Measurements from ENCODE around the gene MAGI2. TPM values are rescaled to one million over a fixed set of nuclear protein-coding genes. Genes with fewer than 3 reads are reported as not detected.

Gene MAGI2
- total RNA-seq, 1 experiment from 2014 or later: 0.56 TPM

GRCh38 chr7:78765943-78766729 lies 687.3 kb downstream of the MAGI2 start:
- no peak for DNase-seq
- H3K9me3 ChIP-seq: no peaks in the 10 kb centered on the region
- H3K27me3 ChIP-seq: no peaks in the 10 kb centered on the region

DNA sequence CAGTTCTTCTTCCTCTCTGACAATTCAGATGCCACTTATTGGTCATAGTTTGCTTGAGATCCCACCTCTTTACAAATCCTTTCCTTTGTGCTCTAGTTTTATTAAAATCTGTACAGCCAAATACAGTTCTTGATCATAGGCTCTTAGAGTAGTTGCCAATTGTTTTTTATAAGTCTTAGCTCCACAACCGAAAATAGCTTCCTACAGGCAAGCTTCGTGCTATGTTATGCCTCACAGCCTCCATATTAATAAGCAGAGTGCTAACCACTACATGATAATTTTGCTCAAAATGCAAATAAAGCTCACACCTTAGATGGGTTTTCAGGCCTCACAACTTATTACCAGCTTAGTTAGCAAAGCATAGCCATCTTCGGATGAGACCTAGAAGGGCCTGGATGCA lies 688.9 kb downstream of the MAGI2 start:
- H3K27me3 ChIP-seq: no peaks in the 10 kb centered on the region
- DNase-seq: no peak
- no peaks in the 10 kb centered on the region for H3K9me3 ChIP-seq
- no peak overlapping the region for H3K4me3 ChIP-seq
- no peaks in the 10 kb centered on the region for H3K36me3 ChIP-seq

More at GRCh38 chr7:78765943-78766729, 687.3 kb downstream of the MAGI2 start:
- no peaks in the 10 kb centered on the region for H3K36me3 ChIP-seq
- H3K4me3 ChIP-seq: no peak overlapping the region

DNA sequence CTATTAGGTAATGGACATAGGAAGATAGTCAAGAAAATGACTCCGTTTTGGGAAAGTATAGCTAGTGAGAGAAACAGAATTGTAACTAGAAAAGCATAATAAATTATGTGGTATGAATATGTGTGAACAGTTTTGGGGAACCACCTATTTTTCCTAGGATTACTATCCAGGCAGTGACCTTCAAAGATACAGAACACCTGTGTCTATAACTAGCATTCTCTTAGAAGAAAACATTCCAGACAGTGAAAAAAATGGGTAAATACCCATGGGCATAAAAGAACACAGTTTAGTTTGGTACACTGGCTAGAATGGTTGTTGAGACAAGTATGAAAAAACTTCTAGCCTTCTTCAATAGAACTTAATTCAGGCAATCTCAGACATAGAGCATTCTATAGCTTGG lies 690.8 kb downstream of the MAGI2 start:
- Histone ChIP-seq H3K9me3 (no peaks in the 10 kb centered on the region), H3K4me3 (no peak overlapping the region), H3K27me3 (no peaks in the 10 kb centered on the region), H3K36me3 (no peaks in the 10 kb centered on the region)
- no peak for DNase-seq

DNA sequence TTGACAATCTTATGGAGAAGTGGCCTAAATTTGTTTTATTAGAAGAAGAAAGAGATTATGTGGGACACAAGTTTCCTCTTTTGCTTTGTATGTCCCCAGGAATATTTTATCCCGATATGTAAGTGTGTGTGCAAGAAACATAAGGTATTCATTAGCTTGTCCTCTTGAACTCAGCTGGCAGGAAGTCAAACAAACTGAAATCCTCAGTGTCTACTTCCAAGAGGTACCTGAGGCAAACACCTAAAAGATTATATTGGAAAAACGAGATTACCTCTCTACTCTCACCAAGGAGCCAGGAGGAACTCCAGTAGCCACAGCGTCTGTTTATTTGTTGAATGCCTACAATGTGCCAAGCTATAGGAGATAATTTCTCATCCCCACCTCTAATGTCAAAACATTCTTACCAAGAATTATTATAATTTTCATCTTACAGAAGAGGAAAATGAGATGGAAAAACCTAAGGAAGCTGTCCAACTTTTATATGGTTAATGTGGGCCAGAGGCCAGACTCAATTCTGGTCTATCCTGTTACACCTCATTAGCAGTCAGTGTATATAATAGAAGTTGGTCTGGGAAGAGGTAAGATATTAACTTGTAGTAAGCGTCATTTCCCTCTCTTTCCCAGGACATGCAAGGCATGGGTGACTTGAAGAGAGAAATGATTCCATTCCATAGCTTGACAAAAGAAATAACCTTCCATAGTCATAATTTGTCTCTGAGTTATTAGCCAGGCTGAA lies 692.7 kb downstream of the MAGI2 start:
- no peaks in the 10 kb centered on the region for H3K36me3 ChIP-seq

GRCh38 chr7:78752554-78752953 lies 700.9 kb downstream of the MAGI2 start:
- H3K27me3 ChIP-seq: no peaks in the 10 kb centered on the region
- H3K4me3 ChIP-seq: no peak overlapping the region
- DNase-seq: no peak
- H3K9me3 ChIP-seq: no peaks in the 10 kb centered on the region
- H3K36me3 ChIP-seq: no peaks in the 10 kb centered on the region

More for the DNA sequence above, 692.7 kb downstream of the MAGI2 start:
- Histone ChIP-seq H3K27me3 (no peaks in the 10 kb centered on the region), H3K9me3 (no peaks in the 10 kb centered on the region), H3K4me3 (no peak overlapping the region)
- no peak for DNase-seq

DNA sequence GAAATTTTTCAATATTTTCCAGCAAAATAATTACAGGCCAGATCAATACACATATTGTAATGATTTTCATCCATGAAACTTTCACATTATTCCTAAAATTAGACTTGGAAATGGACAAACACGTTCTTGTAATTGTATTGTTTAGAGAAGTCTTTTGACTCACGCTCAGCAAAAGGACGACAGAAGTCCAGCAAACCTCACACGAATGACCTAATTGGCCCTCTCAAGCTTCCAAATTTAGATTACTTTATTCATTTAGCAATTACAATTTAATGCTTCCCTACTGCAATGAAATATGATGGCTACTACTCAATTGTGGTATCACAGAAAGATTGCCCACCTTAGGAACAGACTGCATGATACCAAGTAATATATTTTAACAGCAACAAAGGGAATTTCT lies 702.2 kb downstream of the MAGI2 start:
- H3K36me3 ChIP-seq: no peaks in the 10 kb centered on the region
- H3K27me3 ChIP-seq: no peaks in the 10 kb centered on the region
- no peak overlapping the region for H3K4me3 ChIP-seq
- no peak for DNase-seq
- H3K9me3 ChIP-seq: no peaks in the 10 kb centered on the region

- Histone ChIP-seq H3K4me3 (no peak overlapping the region), H3K36me3 (no peaks in the 10 kb centered on the region), H3K9me3 (no peaks in the 10 kb centered on the region), H3K27me3 (no peaks in the 10 kb centered on the region)
- DNase-seq: no peak
Observed at GRCh38 chr7:78749052-78749746, 704.3 kb downstream of the MAGI2 start.

- DNase-seq: no peak
- Histone ChIP-seq H3K36me3 (no peaks in the 10 kb centered on the region), H3K4me3 (no peak overlapping the region), H3K9me3 (no peaks in the 10 kb centered on the region), H3K27me3 (no peaks in the 10 kb centered on the region)
Observed at GRCh38 chr7:78747592-78747991, 705.9 kb downstream of the MAGI2 start.

- no peak overlapping the region for H3K4me3 ChIP-seq
- no peaks in the 10 kb centered on the region for H3K9me3 ChIP-seq
- DNase-seq: no peak
- no peaks in the 10 kb centered on the region for H3K36me3 ChIP-seq
- no peaks in the 10 kb centered on the region for H3K27me3 ChIP-seq
Observed at GRCh38 chr7:78746301-78746700, 707.2 kb downstream of the MAGI2 start.

- no peak for DNase-seq
- Histone ChIP-seq H3K4me3 (no peak overlapping the region), H3K36me3 (no peaks in the 10 kb centered on the region)
Observed at GRCh38 chr7:78742694-78743093, 710.8 kb downstream of the MAGI2 start.

DNA sequence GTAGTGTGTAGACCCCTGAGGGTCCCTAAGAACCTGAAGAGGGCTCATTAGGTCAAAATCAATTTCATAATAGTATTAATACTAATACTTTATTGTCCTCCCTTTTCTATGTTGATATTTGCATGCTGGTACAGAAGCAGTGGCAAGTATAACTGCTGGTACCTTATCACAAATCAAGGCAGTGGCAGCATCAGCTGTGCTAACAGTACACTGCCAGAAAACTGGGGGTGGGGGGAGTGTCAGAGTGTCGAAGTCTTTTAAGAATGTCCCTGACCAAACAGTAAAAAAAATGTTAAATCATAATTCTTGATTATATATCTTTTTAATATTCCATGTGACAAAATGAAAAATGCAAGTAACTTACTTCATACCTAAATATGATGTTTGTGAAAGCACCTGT lies 716.9 kb downstream of the MAGI2 start:
- H3K9me3 ChIP-seq: no peaks in the 10 kb centered on the region
- DNase-seq: no peak
- no peaks in the 10 kb centered on the region; the same call in 1 of the 2 replicates for H3K27me3 ChIP-seq
- no peaks in the 10 kb centered on the region for H3K36me3 ChIP-seq
- no peak overlapping the region for H3K4me3 ChIP-seq

More at GRCh38 chr7:78742694-78743093, 710.8 kb downstream of the MAGI2 start:
- H3K9me3 ChIP-seq: no peaks in the 10 kb centered on the region
- no peaks in the 10 kb centered on the region for H3K27me3 ChIP-seq

DNA sequence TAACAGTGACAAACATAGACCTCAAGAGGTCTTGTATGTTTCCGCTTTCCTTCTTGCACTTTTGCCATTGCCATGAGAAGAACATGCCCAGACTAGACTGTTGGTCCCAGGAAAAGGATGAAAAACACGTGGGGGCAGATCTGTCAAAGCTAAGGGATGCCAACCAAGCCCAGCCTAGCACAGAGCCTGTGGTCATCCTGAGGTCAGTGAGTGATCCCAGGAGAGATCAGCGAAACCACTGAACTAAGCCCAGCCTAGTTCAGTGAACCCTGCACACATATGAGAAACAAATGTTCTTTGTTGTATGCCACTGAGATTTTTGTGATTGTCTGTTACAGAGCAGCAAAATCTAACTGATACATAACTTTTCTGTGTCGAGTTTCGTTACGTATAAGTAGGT lies 718.8 kb downstream of the MAGI2 start:
- Histone ChIP-seq H3K4me3 (no peak overlapping the region), H3K36me3 (no peaks in the 10 kb centered on the region), H3K9me3 (no peaks in the 10 kb centered on the region), H3K27me3 (no peaks in the 10 kb centered on the region; the same call in 1 of the 2 replicates)
- no peak for DNase-seq

GRCh38 chr7:78720066-78720465 lies 733.4 kb downstream of the MAGI2 start:
- Histone ChIP-seq H3K4me3 (no peak overlapping the region), H3K36me3 (no peaks in the 10 kb centered on the region), H3K27me3 (no peaks in the 10 kb centered on the region), H3K9me3 (no peaks in the 10 kb centered on the region)
- DNase-seq: no peak

- Histone ChIP-seq H3K36me3 (no peaks in the 10 kb centered on the region), H3K27me3 (no peaks in the 10 kb centered on the region), H3K9me3 (no peaks in the 10 kb centered on the region), H3K4me3 (no peak overlapping the region)
- no peak for DNase-seq
Observed at GRCh38 chr7:78718212-78718611, 735.3 kb downstream of the MAGI2 start.

- no peaks in the 10 kb centered on the region for H3K9me3 ChIP-seq
- no peaks in the 10 kb centered on the region for H3K27me3 ChIP-seq
- no peak overlapping the region for H3K4me3 ChIP-seq
- no peak for DNase-seq
- H3K36me3 ChIP-seq: no peaks in the 10 kb centered on the region
Observed at GRCh38 chr7:78716876-78717275, 736.6 kb downstream of the MAGI2 start.

GRCh38 chr7:78714356-78714755 lies 739.1 kb downstream of the MAGI2 start:
- DNase-seq: no peak
- no peaks in the 10 kb centered on the region for H3K36me3 ChIP-seq
- no peaks in the 10 kb centered on the region for H3K27me3 ChIP-seq
- no peak overlapping the region for H3K4me3 ChIP-seq
- H3K9me3 ChIP-seq: no peaks in the 10 kb centered on the region

DNA sequence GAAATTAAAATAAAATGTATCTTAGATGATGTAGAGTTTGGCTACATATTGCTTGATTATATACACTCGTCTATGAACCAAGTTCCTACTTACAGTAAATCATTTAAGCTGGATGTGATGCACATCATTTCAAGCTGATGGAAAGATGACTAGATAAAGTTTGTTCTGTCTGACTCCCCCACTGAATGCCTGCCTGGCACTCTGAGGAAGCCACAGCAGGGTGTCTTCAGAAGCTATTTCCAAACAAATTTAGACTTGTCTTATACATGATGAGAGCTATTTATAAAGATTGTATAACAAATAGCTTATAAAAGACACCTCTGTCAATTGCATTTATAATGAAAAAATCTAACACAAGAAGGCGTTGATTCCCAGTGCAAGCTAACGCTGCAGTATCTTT lies 741.4 kb downstream of the MAGI2 start:
- Histone ChIP-seq H3K27me3 (no peaks in the 10 kb centered on the region), H3K9me3 (no peaks in the 10 kb centered on the region), H3K36me3 (no peaks in the 10 kb centered on the region), H3K4me3 (no peak overlapping the region)
- no peak for DNase-seq
